HUES48 (cell line): Measurements from ENCODE around the gene FAM43B.

ENCODE experiments used
- H3K27ac ChIP-seq: one replicate; pipeline ENCODE4 v1.7.0; 2013; ENCODE audit warnings: low read depth, low read length, inconsistent platforms
- H3K27me3 ChIP-seq: 2 replicates; pipeline ENCODE4 v1.6.1; 2013; ENCODE audit warnings: mild to moderate bottlenecking, low read length; ENCODE audit not compliant: control insufficient read depth, insufficient read depth
- H3K36me3 ChIP-seq: 2 replicates; pipeline ENCODE4 v1.6.1; 2013; ENCODE audit warnings: low read length; ENCODE audit not compliant: control insufficient read depth, insufficient read depth
- H3K4me1 ChIP-seq: 2 replicates; pipeline ENCODE4 v1.6.1; 2013; ENCODE audit warnings: mild to moderate bottlenecking, low read length; ENCODE audit not compliant: control insufficient read depth, insufficient read depth
- H3K4me3 ChIP-seq: 2 replicates; pipeline ENCODE4 v1.5.1; 2013; ENCODE audit warnings: mild to moderate bottlenecking, low read depth, low read length
- H3K9ac ChIP-seq: 2 replicates; pipeline ENCODE4 v1.6.1; 2013; ENCODE audit warnings: mild to moderate bottlenecking, low read depth, low read length, moderate library complexity
- H3K9me3 ChIP-seq: 2 replicates; pipeline ENCODE4 v1.6.1; 2013; ENCODE audit warnings: low read length; ENCODE audit not compliant: control insufficient read depth, insufficient read depth

Gene FAM43B

GRCh38 chr1:20575541-20576336 is 23.4 kb downstream of the FAM43B start:
- Histone ChIP-seq H3K36me3 (no peaks in the 10 kb centered on the region), H3K4me1 (peaks cover 4% of the 10 kb centered on the region; the same call in 1 of the 2 replicates), H3K9me3 (no peaks in the 10 kb centered on the region), H3K27ac (no peak overlapping the region), H3K4me3 (no peak overlapping the region), H3K27me3 (no peaks in the 10 kb centered on the region; the same call in 1 of the 2 replicates), H3K9ac (no peak overlapping the region)

DNA sequence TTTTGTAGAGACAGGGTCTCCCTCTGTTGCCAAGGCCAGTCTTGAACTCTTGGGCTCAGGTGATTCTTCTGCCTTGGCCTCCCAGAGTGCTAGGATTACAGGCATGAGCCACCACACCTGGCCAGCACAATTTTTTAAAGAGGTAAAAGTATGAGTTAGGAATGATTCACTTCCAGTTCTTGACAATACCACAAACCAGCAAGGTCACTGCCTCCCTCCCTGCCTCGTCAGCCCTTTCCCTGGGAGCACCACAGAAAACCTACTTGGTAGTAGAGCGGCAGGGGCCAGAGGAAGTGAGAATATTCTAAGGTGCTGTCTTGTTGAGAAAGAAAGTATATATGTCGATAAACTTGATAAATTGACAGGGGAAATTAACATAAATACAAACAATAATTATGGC is 25.7 kb downstream of the FAM43B start:
- no peaks in the 10 kb centered on the region; the same call in 1 of the 2 replicates for H3K27me3 ChIP-seq
- H3K36me3 ChIP-seq: no peaks in the 10 kb centered on the region
- H3K27ac ChIP-seq: no peak overlapping the region
- H3K9me3 ChIP-seq: no peaks in the 10 kb centered on the region
- H3K4me3 ChIP-seq: no peak overlapping the region
- H3K9ac ChIP-seq: no peak overlapping the region
- H3K4me1 ChIP-seq: peaks cover 4% of the 10 kb centered on the region; the same call in 1 of the 2 replicates

DNA sequence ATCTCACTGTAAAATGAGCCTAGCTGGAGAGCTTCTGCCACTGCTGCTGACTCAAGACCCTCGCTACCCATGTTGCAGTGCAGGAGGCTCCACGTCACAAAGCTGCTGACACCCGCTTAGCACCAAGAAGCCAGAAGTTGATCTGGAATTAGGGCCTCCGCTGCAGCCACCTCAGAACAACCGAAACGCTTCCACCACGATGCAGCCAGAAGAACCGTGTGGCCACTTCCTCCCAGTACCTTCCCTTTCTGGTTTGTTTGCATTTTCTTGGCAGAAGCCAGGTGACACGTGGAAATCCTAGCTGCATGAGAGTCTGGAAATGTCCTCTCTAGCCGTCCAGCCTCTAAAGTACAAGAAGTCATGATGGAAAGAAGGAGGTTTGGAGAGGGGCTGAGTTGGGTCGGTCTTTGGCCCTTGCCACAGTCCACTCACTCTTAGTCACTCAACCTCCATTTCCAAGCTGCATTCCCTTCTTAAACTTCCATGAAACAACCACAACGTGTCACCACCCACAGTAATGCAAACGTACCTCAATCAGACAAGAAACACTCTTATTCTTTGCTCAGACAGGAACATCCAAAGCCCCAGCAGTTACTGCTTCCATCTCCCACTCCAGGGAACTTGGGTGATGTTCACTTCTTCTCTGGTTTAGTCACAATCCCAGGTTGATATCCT is 26.5 kb downstream of the FAM43B start:
- Histone ChIP-seq H3K27me3 (no peaks in the 10 kb centered on the region; the same call in 1 of the 2 replicates), H3K9ac (no peak overlapping the region), H3K9me3 (no peaks in the 10 kb centered on the region), H3K36me3 (no peaks in the 10 kb centered on the region), H3K27ac (no peak overlapping the region), H3K4me1 (peaks cover 4% of the 10 kb centered on the region; the same call in 1 of the 2 replicates), H3K4me3 (no peak overlapping the region)

DNA sequence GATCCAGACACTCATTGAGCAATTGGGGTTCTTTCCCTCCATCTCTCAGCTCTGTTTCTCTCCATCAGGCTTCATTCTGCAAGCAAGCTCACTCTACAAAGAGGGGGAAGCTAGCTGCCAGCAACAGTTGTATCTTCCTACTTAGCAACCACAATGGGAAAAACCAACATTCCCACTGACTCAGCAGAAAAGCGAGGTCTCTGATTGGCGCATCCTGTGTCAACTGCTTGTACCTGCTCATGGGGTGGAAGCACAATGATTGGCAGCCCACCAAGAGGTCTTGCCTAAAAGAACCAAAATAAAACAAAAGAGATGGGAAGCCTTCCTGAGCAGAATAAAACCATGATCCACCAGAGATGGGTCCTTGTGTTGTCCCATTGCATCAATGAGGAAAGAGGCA is 32.5 kb downstream of the FAM43B start:
- Histone ChIP-seq H3K27me3 (no peaks in the 10 kb centered on the region), H3K27ac (no peak overlapping the region), H3K9me3 (no peaks in the 10 kb centered on the region), H3K9ac (no peak overlapping the region), H3K36me3 (no peaks in the 10 kb centered on the region), H3K4me1 (no peaks in the 10 kb centered on the region), H3K4me3 (no peak overlapping the region)

DNA sequence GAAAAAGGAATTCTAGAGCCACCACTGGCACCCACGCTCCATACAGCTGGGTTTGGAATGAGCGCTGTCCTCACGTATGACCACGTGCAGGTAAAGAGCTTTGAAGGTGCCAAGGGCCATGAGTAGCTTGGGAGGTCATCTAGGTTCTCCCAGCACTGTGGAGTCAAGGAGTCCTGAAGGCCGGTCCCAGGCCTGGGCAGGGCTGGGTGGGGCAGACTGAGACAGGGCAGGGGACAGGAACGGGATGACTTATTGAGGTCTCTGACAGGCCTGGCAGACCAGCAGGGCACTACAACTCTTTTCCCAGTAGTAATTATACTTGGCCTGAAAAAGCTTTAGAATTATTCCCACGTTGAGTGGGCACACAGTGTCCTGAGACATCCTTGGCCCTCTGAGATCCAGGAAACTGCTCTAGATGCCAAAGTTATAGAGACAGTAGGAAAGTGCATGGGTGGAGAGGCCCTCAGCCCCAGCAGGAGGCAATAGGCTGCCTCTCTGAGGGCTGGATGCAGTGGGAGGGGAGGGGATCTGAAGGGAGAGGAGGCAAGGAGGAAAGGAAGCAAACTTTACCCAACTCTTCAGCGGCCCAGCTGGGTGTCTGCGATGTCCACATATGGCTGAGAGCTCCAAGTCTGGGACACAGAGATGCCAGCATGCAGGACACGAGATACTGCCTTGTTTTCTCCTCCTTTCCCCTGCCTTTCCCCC is 34.7 kb downstream of the FAM43B start:
- Histone ChIP-seq H3K27me3 (no peaks in the 10 kb centered on the region), H3K9ac (no peak overlapping the region)

DNA sequence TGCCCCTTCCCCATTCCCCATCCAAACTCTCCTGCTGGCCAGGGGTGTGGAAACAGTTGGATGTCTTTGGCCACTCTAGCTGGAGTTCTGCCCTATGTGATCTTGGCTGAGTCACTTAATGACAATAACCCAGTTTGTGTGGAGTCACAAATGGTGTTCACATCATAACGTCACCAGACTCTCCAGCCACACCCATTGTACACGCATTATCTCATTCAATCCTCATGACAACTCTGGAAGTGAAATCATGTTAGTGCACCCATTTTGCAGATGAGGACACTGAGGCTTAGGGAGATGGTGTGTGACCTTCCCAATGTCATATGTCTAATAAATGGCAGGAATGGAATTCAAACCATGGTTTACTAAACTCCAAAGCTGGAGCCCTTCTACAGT is 35.3 kb downstream of the FAM43B start:
- Histone ChIP-seq H3K36me3 (no peaks in the 10 kb centered on the region), H3K9me3 (no peaks in the 10 kb centered on the region), H3K27me3 (no peaks in the 10 kb centered on the region), H3K27ac (no peak overlapping the region), H3K4me3 (no peak overlapping the region), H3K4me1 (no peaks in the 10 kb centered on the region), H3K9ac (no peak overlapping the region)

More for the DNA sequence above, 34.7 kb downstream of the FAM43B start:
- H3K36me3 ChIP-seq: no peaks in the 10 kb centered on the region
- no peaks in the 10 kb centered on the region for H3K9me3 ChIP-seq
- no peaks in the 10 kb centered on the region for H3K4me1 ChIP-seq
- H3K4me3 ChIP-seq: no peak overlapping the region
- no peak overlapping the region for H3K27ac ChIP-seq

GRCh38 chr1:20588634-20589225 is 36.4 kb downstream of the FAM43B start, which contains the start of gene CDA:
TSS of gene CDA (plus strand) at chr1:20589097. CDS start at chr1:20589130, 33 bp downstream.
- Histone ChIP-seq H3K9ac (no peak within 1 kb of the TSS), H3K27me3 (no peaks in the 10 kb centered on the region), H3K36me3 (no peaks in the 10 kb centered on the region), H3K4me1 (no peaks in the 10 kb centered on the region), H3K27ac (peak within 1 kb of the TSS; percentile 59), H3K4me3 (no peak within 1 kb of the TSS; the same call in 1 of the 2 replicates), H3K9me3 (no peaks in the 10 kb centered on the region)

DNA sequence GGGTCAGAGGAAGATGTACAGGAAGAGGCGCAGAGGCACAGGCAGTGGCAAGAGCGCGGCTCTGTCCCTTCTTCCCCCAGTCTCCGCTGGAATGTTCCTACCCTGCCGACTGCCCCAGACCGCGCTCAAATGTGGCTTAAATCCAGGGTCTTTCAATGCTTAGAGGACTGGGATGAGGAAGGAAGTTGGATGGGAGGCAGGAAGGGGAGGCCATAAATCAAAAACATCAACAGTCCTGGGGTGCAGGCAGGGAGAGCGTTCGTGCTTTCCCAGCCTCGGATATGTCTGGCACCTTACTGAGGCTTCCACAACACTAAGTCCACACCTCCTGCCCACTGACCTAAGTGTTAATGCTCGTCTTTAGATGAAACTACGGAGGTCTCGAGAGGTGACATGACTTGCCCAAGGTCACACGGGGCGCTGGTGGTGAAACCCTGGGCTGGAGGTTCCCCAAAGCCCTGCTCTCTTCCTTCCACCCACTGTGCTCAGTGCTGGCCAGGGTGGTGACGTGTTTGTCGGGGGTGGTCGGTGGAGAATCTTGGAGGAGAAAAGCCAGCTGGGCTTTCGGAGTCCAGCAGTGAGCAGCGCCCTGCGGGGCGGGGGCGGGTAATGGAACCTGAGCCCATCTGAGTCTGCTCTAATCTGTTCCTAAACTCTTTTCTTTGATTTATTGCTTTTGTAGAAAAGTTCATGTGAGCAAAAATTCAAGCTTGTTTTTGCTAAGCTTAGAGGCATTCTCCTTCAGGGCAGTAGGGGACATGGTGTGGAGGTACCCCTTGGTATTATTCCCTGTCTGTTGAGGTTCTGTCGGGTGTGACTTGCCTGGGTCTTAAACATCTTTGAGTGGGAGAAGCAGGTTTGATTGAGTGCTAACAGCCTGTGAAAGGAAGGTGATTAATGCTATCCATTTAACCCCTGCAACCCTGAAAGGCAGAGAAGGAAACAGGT is 37.2 kb downstream of the FAM43B start:
- H3K9me3 ChIP-seq: no peaks in the 10 kb centered on the region
- no peak overlapping the region for H3K9ac ChIP-seq
- H3K36me3 ChIP-seq: no peaks in the 10 kb centered on the region
- no peaks in the 10 kb centered on the region for H3K4me1 ChIP-seq
- no peak overlapping the region; the same call in 1 of the 2 replicates for H3K4me3 ChIP-seq
- peak overlapping the region; percentile 59 for H3K27ac ChIP-seq
- H3K27me3 ChIP-seq: no peaks in the 10 kb centered on the region

- Histone ChIP-seq H3K9ac (no peak overlapping the region), H3K4me1 (no peaks in the 10 kb centered on the region), H3K4me3 (no peak overlapping the region), H3K36me3 (no peaks in the 10 kb centered on the region), H3K27me3 (no peaks in the 10 kb centered on the region), H3K9me3 (no peaks in the 10 kb centered on the region), H3K27ac (peak overlapping the region; percentile 2)
These were observed 38.0 kb downstream of the FAM43B start for GRCh38 chr1:20590306-20590777.

- Histone ChIP-seq H3K9me3 (no peaks in the 10 kb centered on the region), H3K9ac (no peak overlapping the region), H3K27me3 (no peaks in the 10 kb centered on the region), H3K36me3 (no peaks in the 10 kb centered on the region), H3K27ac (no peak overlapping the region), H3K4me1 (no peaks in the 10 kb centered on the region), H3K4me3 (no peak overlapping the region)
These were observed 41.4 kb downstream of the FAM43B start for GRCh38 chr1:20593756-20594155.
